H1 (cell line): ENCODE measurements around the gene LGALS8. TPM values are rescaled to one million over a fixed set of nuclear protein-coding genes. Genes with fewer than 3 reads are reported as not detected.

Source experiments
- CTCF ChIA-PET: fragments of 300-600 bp; sonication (Branson Sonifier 250); formaldehyde crosslinking; loops from one replicate; lab custom pipeline; 2021; ENCODE audit not compliant: partially characterized antibody; lab: Charles Lee
- POLR2A ChIA-PET: fragments of 300-600 bp; sonication (Branson Sonifier 250); formaldehyde crosslinking; loops from one replicate; lab custom pipeline; 2021; ENCODE audit warnings: inconsistent platforms; ENCODE audit not compliant: partially characterized antibody; lab: Charles Lee
- DNase-seq, 2 experiments: peaks; one replicate each; pipeline versions ENCODE4 v3.0.0 to v3.0.0-alpha.2; 2010 to 2022; ENCODE audit warnings: low spot score in 2 of 2, low read depth in 1 of 2, mixed read lengths in 1 of 2
- FAIRE-seq: peaks from 2 replicates; lab custom pipeline; 2011; peaks lifted over from hg19 to GRCh38; lab: Jason Lieb, UNC
- H2AFZ ChIP-seq: 2 replicates; pipeline ENCODE4 v1.8.1; 2012; ENCODE audit warnings: low read length, inconsistent platforms
- H2AK5ac ChIP-seq: 2 replicates; pipeline ENCODE4 v1.6.1; 2013; ENCODE audit warnings: low read depth, low read length
- H2BK120ac ChIP-seq: replicated peaks from 2 replicates; pipeline ENCODE3; 2013; ENCODE audit warnings: low read depth, low read length, inconsistent platforms
- H2BK12ac ChIP-seq: 2 replicates; pipeline ENCODE4 v1.6.1; 2013; ENCODE audit warnings: low read depth, low read length
- H2BK15ac ChIP-seq: 2 replicates; pipeline ENCODE4 v1.6.1; 2013; ENCODE audit warnings: low read length
- H2BK20ac ChIP-seq: 2 replicates; pipeline ENCODE4 v1.6.1; 2013; ENCODE audit warnings: low read length
- H2BK5ac ChIP-seq: 2 replicates; pipeline ENCODE4 v1.6.1; 2013; ENCODE audit warnings: low read depth, low read length
- H3K14ac ChIP-seq: 2 replicates; pipeline ENCODE4 v1.6.1; 2013; ENCODE audit warnings: inconsistent platforms; ENCODE audit not compliant: insufficient read length
- H3K18ac ChIP-seq: 2 replicates; pipeline ENCODE4 v1.6.1; 2013; ENCODE audit warnings: low read length; ENCODE audit errors: extremely low read depth
- H3K23ac ChIP-seq: 2 replicates; pipeline ENCODE4 v1.6.1; 2013; ENCODE audit warnings: inconsistent platforms; ENCODE audit not compliant: insufficient read length
- H3K23me2 ChIP-seq: 2 replicates; pipeline ENCODE4 v1.6.1; 2013; ENCODE audit warnings: low read depth, low read length
- H3K27ac ChIP-seq: 2 replicates; pipeline ENCODE4 v1.6.1; 2011; ENCODE audit warnings: low read depth, low read length, inconsistent platforms
- H3K27me3 ChIP-seq, 4 experiments: replicated peaks in 1 of 4; 1 replicate in 1 of 4; 2 replicates in 3 of 4; pipeline versions ENCODE4 v1.6.1 to v1.8.1; 2011 to 2013; ENCODE audit warnings: low read length in 3 of 4, mild to moderate bottlenecking in 3 of 4, inconsistent platforms in 2 of 4, mixed read lengths in 2 of 4, moderate library complexity in 1 of 4; ENCODE audit not compliant: control insufficient read depth in 3 of 4, insufficient read depth in 3 of 4; ENCODE audit errors: extremely low read depth in 1 of 4
- H3K36me3 ChIP-seq, 4 experiments: 2 replicates each; pipeline versions ENCODE4 v1.6.1 to v1.8.1; 2011 to 2013; ENCODE audit warnings: mild to moderate bottlenecking in 4 of 4, low read length in 3 of 4, moderate library complexity in 2 of 4, control low read depth in 1 of 4, inconsistent platforms in 1 of 4; ENCODE audit not compliant: insufficient read depth in 4 of 4, control insufficient read depth in 2 of 4
- H3K4ac ChIP-seq: replicated peaks from 2 replicates; pipeline ENCODE3; 2013; ENCODE audit warnings: low read length, low read depth, mixed read lengths, inconsistent platforms; ENCODE audit not compliant: insufficient read length
- H3K4me1 ChIP-seq, 4 experiments: replicated peaks in 1 of 4; 1 replicate in 1 of 4; 2 replicates in 3 of 4; pipeline versions ENCODE4 v1.6.1 to v1.8.1; 2011 to 2013; ENCODE audit warnings: low read length in 3 of 4, inconsistent platforms in 2 of 4, mixed read lengths in 1 of 4; ENCODE audit not compliant: insufficient read depth in 4 of 4, control insufficient read depth in 3 of 4
- H3K4me2 ChIP-seq, 2 experiments: 2 replicates each; pipeline versions ENCODE4 v1.6.1 to v1.8.1; 2011 to 2013; ENCODE audit warnings: low read depth in 2 of 2, low read length in 2 of 2, control low read depth in 1 of 2, inconsistent platforms in 1 of 2, mild to moderate bottlenecking in 1 of 2; ENCODE audit not compliant: insufficient read depth in 1 of 2
- H3K4me3 ChIP-seq, 4 experiments: fragments of 200-600, 300-600 bp in 1 of 4; sonication (generic), shearing (Covaris generic), sonication (Bioruptor Twin) in 1 of 4; 2 replicates each; pipeline versions ENCODE4 v1.5.1 to v1.8.1; 2011 to 2016; ENCODE audit warnings: low read length in 4 of 4, low read depth in 3 of 4, control low read depth in 2 of 4, inconsistent platforms in 2 of 4, mild to moderate bottlenecking in 2 of 4, mixed read lengths in 1 of 4, moderate library complexity in 1 of 4; ENCODE audit not compliant: insufficient read depth in 2 of 4; ENCODE audit errors: extremely low read depth in 1 of 4
- H3K56ac ChIP-seq: replicated peaks from 2 replicates; pipeline ENCODE3; 2013; ENCODE audit warnings: low read depth, mild to moderate bottlenecking, mixed read lengths, low read length, inconsistent platforms; ENCODE audit not compliant: insufficient read length
- H3K79me1 ChIP-seq: 2 replicates; pipeline ENCODE4 v1.6.1; 2013; ENCODE audit warnings: low read depth, low read length, control low read depth
- H3K79me2 ChIP-seq, 2 experiments: 2 replicates each; pipeline versions ENCODE4 v1.6.1 to v1.8.1; 2012 to 2013; ENCODE audit warnings: low read length in 2 of 2, mild to moderate bottlenecking in 2 of 2, inconsistent platforms in 1 of 2; ENCODE audit not compliant: insufficient read depth in 2 of 2, control insufficient read depth in 1 of 2
- H3K9ac ChIP-seq, 4 experiments: replicated peaks in 1 of 4; 1 replicate in 1 of 4; 2 replicates in 3 of 4; pipeline versions ENCODE4 v1.6.1 to v1.8.1; 2011 to 2013; ENCODE audit warnings: low read depth in 3 of 4, low read length in 3 of 4, control low read depth in 2 of 4, mild to moderate bottlenecking in 2 of 4, moderate library complexity in 2 of 4, inconsistent platforms in 1 of 4; ENCODE audit errors: extremely low read depth in 1 of 4
- H3K9me3 ChIP-seq, 2 experiments: 2 replicates each; pipeline versions ENCODE4 v1.6.1 to v1.8.1; 2012 to 2013; ENCODE audit warnings: mild to moderate bottlenecking in 2 of 2, moderate library complexity in 2 of 2, control low read depth in 1 of 2, inconsistent platforms in 1 of 2, low read depth in 1 of 2, low read length in 1 of 2, mixed read lengths in 1 of 2; ENCODE audit not compliant: insufficient read depth in 2 of 2
- H4K20me1 ChIP-seq, 2 experiments: replicated peaks in 1 of 2; 2 replicates each; pipeline versions ENCODE3 to v1.8.1; 2011 to 2013; ENCODE audit warnings: inconsistent platforms in 2 of 2, low read length in 2 of 2, mild to moderate bottlenecking in 1 of 2; ENCODE audit not compliant: insufficient read depth in 2 of 2, control insufficient read depth in 1 of 2
- H4K5ac ChIP-seq: 2 replicates; pipeline ENCODE4 v1.6.1; 2013; ENCODE audit warnings: low read length, low read depth, mixed read lengths, inconsistent platforms; ENCODE audit not compliant: insufficient read length
- H4K8ac ChIP-seq: 2 replicates; pipeline ENCODE4 v1.8.0; 2013; ENCODE audit warnings: mild to moderate bottlenecking, moderate library complexity, low read length, inconsistent platforms; ENCODE audit not compliant: insufficient read depth; ENCODE audit errors: extremely low read depth
- H4K91ac ChIP-seq: replicated peaks from 2 replicates; pipeline ENCODE3; 2013; ENCODE audit warnings: low read length, mixed read lengths, inconsistent platforms; ENCODE audit not compliant: insufficient read length
- SIX5 ChIP-seq: IDR thresholded peaks from 2 replicates; pipeline ENCODE4 v1.6.1; 2011; ENCODE audit warnings: mild to moderate bottlenecking, low read depth, low read length
- WGBS, 2 experiments: shearing (Covaris generic) in 1 of 2; methylation state at CpG; one replicate each; pipeline versions ENCODE4 v1.1.6 to v1.1.7; 2013 to 2015; ENCODE audit warnings: low lambda C conversion rate in 2 of 2, mixed read lengths in 2 of 2, inconsistent platforms in 1 of 2, low coverage in 1 of 2, missing lambda C conversion rate in 1 of 2; ENCODE audit not compliant: insufficient replicate concordance in 2 of 2, insufficient coverage in 1 of 2, insufficient read length in 1 of 2; ENCODE audit errors: extremely low coverage in 1 of 2, missing lambda C conversion rate in 1 of 2; 5-methylcytosine and 5-hydroxymethylcytosine counted together
- polyA plus RNA-seq, 7 experiments: library from polyadenylated mRNA; depleted of rRNA in 3 of 7; stranded (reverse) in 5 of 7; unstranded in 2 of 7; fragments of >200 nt in 5 of 7; fragments of 200-250 nt in 2 of 7; gene quantifications; 1 replicate in 5 of 7; 2 replicates in 1 of 7; 4 replicates in 1 of 7; pipeline versions ENCODE4 v1.2.1 to v1.2.3, GENCODE V29; 2011 to 2013; ENCODE audit warnings: missing spikeins in 2 of 7, mixed read lengths in 2 of 7
- total RNA-seq: library from RNA; stranded (reverse); fragmentation: NEBNext Ultra II Directional; extraction: Animal tissue kit (Norgen Biotek cat#: 25700); gene quantifications from 2 replicates; pipeline ENCODE4 v1.2.1, GENCODE V29; 2021

LGALS8 gene
- total and polyA plus RNA-seq, 2 of the 8 experiments (the other 6 are each of a cell fraction or from before 2014, with no cell fraction given) = 7.2 to 11.6 TPM

DNA sequence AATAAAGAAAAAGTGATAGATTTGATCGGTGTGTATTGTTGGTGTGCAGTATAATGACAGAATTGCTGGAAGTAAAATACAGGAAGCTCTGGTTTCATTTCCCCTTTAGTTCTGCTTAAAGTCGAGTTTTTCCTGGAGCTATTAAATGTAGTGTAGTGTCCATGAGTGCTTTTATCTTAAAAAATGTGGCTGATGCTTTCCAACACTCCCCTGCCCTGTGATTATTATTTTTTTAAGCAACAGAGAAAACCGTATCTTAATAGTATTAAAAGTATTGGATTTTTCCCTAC, 1.1 kb downstream of the LGALS8 start:
- no peak overlapping the region for H3K9ac ChIP-seq
- 75 to 100% methylated on average over 1 to 3 of the region's 3 CpGs for WGBS, 2 experiments
- CTCF ChIA-PET = no interaction called here

More for the DNA sequence above, 1.1 kb downstream of the LGALS8 start:
- Histone ChIP-seq H3K79me1 (no peaks in the 10 kb centered on the region), H3K27me3 (peaks cover 0 to 21% (median 11%) of the 10 kb centered on the region in 4 experiments; a peak in 5 of 7 replicates), H3K18ac (no peak overlapping the region), H4K20me1 (no peaks in the 10 kb centered on the region), H4K8ac (no peak overlapping the region), H2BK15ac (no peak overlapping the region), H3K56ac (no peak overlapping the region), H4K91ac (no peak overlapping the region), H2BK20ac (no peak overlapping the region), H3K36me3 (no peaks in the 10 kb centered on the region), H3K4me1 (no peaks in the 10 kb centered on the region; a peak in 3 of 7 replicates), H2BK120ac (no peak overlapping the region), H3K27ac (no peak overlapping the region), H3K79me2 (no peaks in the 10 kb centered on the region), H3K14ac (no peak overlapping the region), H3K4me2 (peak overlapping the region; percentile 93 to 98), H3K23ac (no peak overlapping the region), H3K9me3 (no peaks in the 10 kb centered on the region), H3K4me3 (peak overlapping the region; percentile 67 to 83 (median 76); a peak in 6 of 8 replicates), H2BK12ac (no peak overlapping the region), H2AK5ac (no peak overlapping the region), H3K23me2 (peaks cover 12% of the 10 kb centered on the region), H2BK5ac (no peak overlapping the region), H4K5ac (no peak overlapping the region), H3K4ac (no peak overlapping the region), H2AFZ (peak overlapping the region; percentile 96; the same call in 1 of the 2 replicates)
- FAIRE-seq (no peak), DNase-seq (no peak)
- no peak for TF ChIP-seq SIX5
- POLR2A ChIA-PET = interaction anchor here (1.0 to 2.0 kb wide), 2 partner anchors 11 to 15 kb away, joined by 3 to 5 read pairs; no protein-coding TSS in a partner anchor
